CD4-positive, alpha-beta T cell treated with Interleukin-4 for 4 hours (primary cell): ENCODE data around the gene ADAMTS7.

Source experiments
- DNase-seq: peaks from one replicate; pipeline ENCODE4 v3.0.0-alpha.2; 2020

ADAMTS7 gene

GRCh38 chr15:78717956-78718656 is 93.2 kb downstream of the ADAMTS7 start:
- DNase-seq = no peak

GRCh38 chr15:78716651-78717050 is 94.6 kb downstream of the ADAMTS7 start:
- DNase-seq = no peak

GRCh38 chr15:78715930-78716329 is 95.3 kb downstream of the ADAMTS7 start:
- no peak for DNase-seq

GRCh38 chr15:78715434-78715833 is 95.8 kb downstream of the ADAMTS7 start:
- no peak for DNase-seq

- DNase-seq = no peak
Observed at GRCh38 chr15:78714890-78715289, 96.4 kb downstream of the ADAMTS7 start.

- DNase-seq = no peak
Observed at GRCh38 chr15:78712797-78713515, 98.3 kb downstream of the ADAMTS7 start.

GRCh38 chr15:78711638-78712037 is 99.6 kb downstream of the ADAMTS7 start:
- no peak for DNase-seq

GRCh38 chr15:78709263-78709882 is 101.9 kb downstream of the ADAMTS7 start:
- DNase-seq = peak; percentile 36
